ENCODE data around the gene RPSA. TPM values are rescaled to one million over a fixed set of nuclear protein-coding genes. Genes with fewer than 3 reads are reported as not detected.
"Not testable (repeated sequence)": the region's sequence is repeated elsewhere in the genome, so short reads cannot be mapped to it uniquely, and the experiment has no call there.

RPSA gene
- total RNA-seq, 4 donors from 2014 or later, result 744 to 1,023 (median 854) TPM

- no peak for DNase-seq (ENCODE audit: low spot score in 2 of 2)
- Histone ChIP-seq H3K9me3 (peaks cover 0 to 12% (median 0%) of the 10 kb centered on the region in 4 donors), H3K4me3 (no peak overlapping the region), H3K36me3 (peaks cover 0 to 5% (median 0%) of the 10 kb centered on the region in 3 donors), H3K27me3 (no peaks in the 10 kb centered on the region), H3K4me1 (no peaks in the 10 kb centered on the region), H3K27ac (no peak overlapping the region)
- TF ChIP-seq POLR2A (IDR thresholded peaks at IDR 0.05) (no peak), EP300 (IDR thresholded peaks at IDR 0.05) (no peak), CTCF (IDR thresholded peaks at IDR 0.05) (no peak)
- 87 to 96% methylated on average over 2 of the region's 2 CpGs for WGBS, 2 donors
Observed at GRCh38 chr3:39362812-39363211, 43.7 kb upstream of the RPSA start.

DNA sequence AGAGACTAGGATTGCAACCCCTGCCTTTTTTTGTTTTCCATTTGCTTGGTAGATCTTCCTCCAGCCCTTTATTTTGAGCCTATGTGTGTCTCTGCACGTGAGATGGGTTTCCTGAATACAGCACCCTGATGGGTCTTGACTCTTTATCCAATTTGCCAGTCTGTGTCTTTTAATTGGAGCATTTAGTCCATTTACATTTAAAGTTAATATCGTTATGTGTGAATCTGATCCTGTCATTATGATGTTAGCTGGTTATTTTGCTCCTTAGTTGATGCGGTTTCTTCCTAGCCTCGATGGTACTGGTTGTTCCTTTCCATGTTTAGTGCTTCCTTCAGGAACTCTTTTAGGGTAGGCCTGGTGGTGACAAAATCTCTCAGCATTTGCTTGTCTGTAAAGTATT is 36.1 kb upstream of the RPSA start:
- H3K36me3 ChIP-seq; H3K27ac ChIP-seq; H3K4me1 ChIP-seq; H3K4me3 ChIP-seq; DNase-seq (ENCODE audit: low spot score in 2 of 2); H3K27me3 ChIP-seq: not testable (repeated sequence)
- peaks cover 0 to 10% (median 0%) of the 10 kb centered on the region in 4 donors for H3K9me3 ChIP-seq
- WGBS, 2 donors, result 86 to 90% methylated on average over 4 of the region's 4 CpGs

DNA sequence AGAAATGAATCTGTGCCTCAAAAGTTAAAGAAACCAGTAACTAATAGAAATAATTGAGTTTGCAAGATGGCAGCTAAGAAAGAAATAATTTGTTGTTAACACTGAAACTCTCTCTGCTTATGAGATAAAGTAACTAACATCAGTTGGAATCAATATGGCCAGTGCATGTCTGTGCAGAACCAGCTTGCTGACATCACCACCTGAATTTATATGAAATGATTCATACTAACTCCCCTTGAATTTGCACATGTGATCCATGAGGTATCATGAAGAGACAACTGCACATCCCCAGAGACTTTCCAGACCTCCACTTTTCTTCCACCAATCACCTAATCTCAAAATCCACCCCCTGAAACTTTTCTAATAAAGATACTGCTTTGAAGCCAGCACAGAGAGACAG is 33.7 kb upstream of the RPSA start:
- Histone ChIP-seq H3K4me1 (no peaks in the 10 kb centered on the region), H3K4me3 (no peak overlapping the region), H3K27ac (no peak overlapping the region), H3K9me3 (peaks cover 0 to 10% (median 0%) of the 10 kb centered on the region in 4 donors), H3K36me3 (no peaks in the 10 kb centered on the region), H3K27me3 (no peaks in the 10 kb centered on the region)
- no peak for TF ChIP-seq CTCF (IDR thresholded peaks at IDR 0.05)
- TF ChIP-seq POLR2A (IDR thresholded peaks at IDR 0.05), result no peak
- no peak for TF ChIP-seq EP300 (IDR thresholded peaks at IDR 0.05)
- DNase-seq (ENCODE audit: low spot score in 2 of 2), result no peak

DNA sequence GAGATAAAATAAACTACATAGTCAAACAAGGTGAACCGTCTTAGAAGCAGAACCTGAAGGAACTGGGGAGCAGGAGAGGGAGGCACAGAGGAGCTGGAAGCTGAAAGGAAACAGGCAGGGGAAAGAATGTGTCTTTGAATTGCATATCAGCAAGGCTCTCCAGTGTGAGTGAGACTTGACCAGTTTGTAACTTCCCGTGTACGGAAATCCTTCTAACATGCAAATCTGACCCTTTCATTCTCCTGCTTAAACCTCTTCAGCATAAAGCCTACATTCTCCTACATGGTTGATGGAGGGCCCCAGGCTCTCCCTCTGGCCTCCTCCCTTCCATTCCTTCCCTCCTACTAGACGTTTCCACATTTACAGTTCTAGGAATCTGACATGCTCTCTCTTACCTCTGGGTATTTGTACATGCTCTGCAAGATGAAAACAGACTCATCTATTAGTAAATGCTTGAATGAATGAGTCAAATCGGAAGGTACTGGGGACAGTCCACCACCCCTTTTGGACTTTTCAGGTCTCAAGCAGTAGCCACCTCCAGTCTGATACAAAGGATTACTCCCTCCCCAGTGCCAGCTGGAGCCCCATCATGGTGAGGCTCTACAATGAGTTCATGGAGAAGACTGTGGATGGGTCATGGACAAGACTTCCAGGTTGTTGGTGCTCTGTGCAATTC is 29.4 kb upstream of the RPSA start:
- Histone ChIP-seq H3K4me3 (no peak overlapping the region), H3K27me3 (no peaks in the 10 kb centered on the region), H3K4me1 (no peaks in the 10 kb centered on the region), H3K9me3 (peaks cover 0 to 3% (median 0%) of the 10 kb centered on the region in 4 donors), H3K27ac (no peak overlapping the region), H3K36me3 (no peaks in the 10 kb centered on the region)
- DNase-seq (ENCODE audit: low spot score in 2 of 2), result no peak
- TF ChIP-seq CTCF (IDR thresholded peaks at IDR 0.05) (no peak), EP300 (IDR thresholded peaks at IDR 0.05) (no peak), POLR2A (IDR thresholded peaks at IDR 0.05) (no peak)
- WGBS, 2 donors, result 48 to 52% methylated on average over 5 of the region's 5 CpGs

DNA sequence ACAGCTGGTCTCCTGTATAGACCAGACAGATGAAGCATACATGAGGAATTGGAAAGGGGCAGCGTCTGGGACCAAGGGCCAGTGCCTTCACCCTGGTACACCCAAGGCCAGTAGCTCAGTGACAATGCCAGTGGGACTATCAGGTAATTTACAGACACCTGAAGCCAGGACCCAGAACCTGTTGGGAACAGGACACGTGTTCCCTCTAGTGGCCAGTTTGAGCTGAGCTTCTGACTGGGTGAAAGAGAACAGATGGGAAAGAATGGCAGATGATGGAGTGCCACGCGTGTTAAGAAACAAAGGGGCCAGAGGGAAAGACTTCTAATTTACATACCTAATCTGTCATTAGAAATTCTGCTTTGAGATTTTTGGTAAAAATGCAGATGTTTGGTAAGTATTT is 28.4 kb upstream of the RPSA start:
- Histone ChIP-seq H3K36me3 (no peaks in the 10 kb centered on the region), H3K27ac (no peak overlapping the region), H3K9me3 (no peaks in the 10 kb centered on the region), H3K4me3 (no peak overlapping the region), H3K4me1 (peaks cover 0 to 8% (median 0%) of the 10 kb centered on the region in 4 donors), H3K27me3 (no peaks in the 10 kb centered on the region)
- DNase-seq (ENCODE audit: low spot score in 2 of 2), result no peak
- WGBS, 2 donors, result 23 to 44% methylated on average over 4 of the region's 4 CpGs
- TF ChIP-seq POLR2A (IDR thresholded peaks at IDR 0.05) (no peak), CTCF (IDR thresholded peaks at IDR 0.05) (peak in 2 of 5 experiments; percentile 24 to 44), EP300 (IDR thresholded peaks at IDR 0.05) (no peak)
